HepG2 (cell line): ENCODE measurements around the gene MTUS2. TPM values are rescaled to one million over a fixed set of nuclear protein-coding genes. Genes with fewer than 3 reads are reported as not detected.

ENCODE experiments used
- ATAC-seq: fragments of 200-7000 bp; cut with Tn5 transposase; 3 replicates; pipeline ENCODE4 v1.9.1; 2020; ENCODE audit warnings: mild to moderate bottlenecking, moderate library complexity
- BruUV-seq: library from RNA; stranded (reverse); fragments of 400-500 nt; replicated peaks from 2 replicates; lab custom pipeline; 2021; lab: Mats Ljungman, UMichigan
- CTCF ChIA-PET: fragments of 300-600 bp; formaldehyde crosslinking; extraction: SDS; loops from one replicate; lab custom pipeline; 2021; ENCODE audit warnings: low total read pairs, inconsistent platforms, low intra/inter-chr PET ratio; lab: Yijun Ruan, JAX
- POLR2A ChIA-PET: fragments of 350-600 bp; sonication (Branson Sonifier 250); formaldehyde crosslinking; loops from one replicate; lab custom pipeline; 2020; ENCODE audit warnings: antibody characterized with exemption, inconsistent platforms; lab: Yijun Ruan, JAX
- DNase-seq: peaks from one replicate; pipeline ENCODE4 v3.0.0-alpha.2; 2015; ENCODE audit warnings: low spot score
- FAIRE-seq: peaks from 3 replicates; lab custom pipeline; 2011; peaks lifted over from hg19 to GRCh38; lab: Jason Lieb, UNC
- H2AFZ ChIP-seq: one replicate; pipeline ENCODE4 v1.6.1; 2011; ENCODE audit warnings: low read length, inconsistent platforms
- H3K27ac ChIP-seq: fragments of 300-600 bp; 3 replicates; pipeline ENCODE4 v1.8.0; 2011; ENCODE audit warnings: mixed run types, mild to moderate bottlenecking, mixed read lengths, low read length, inconsistent platforms; ENCODE audit not compliant: insufficient read depth; ENCODE audit errors: extremely low read length
- H3K27me3 ChIP-seq, 2 experiments: fragments of 200-600 bp in 1 of 2; 2 replicates in 1 of 2; 3 replicates in 1 of 2; pipeline versions ENCODE4 v1.6.0 to v1.8.0; 2011; ENCODE audit warnings: low read length in 2 of 2, mild to moderate bottlenecking in 2 of 2, moderate library complexity in 2 of 2, inconsistent platforms in 1 of 2; ENCODE audit not compliant: insufficient read depth in 2 of 2, control insufficient read depth in 1 of 2
- H3K36me3 ChIP-seq, 2 experiments: fragments of 200-600 bp in 1 of 2; replicated peaks in 1 of 2; 2 replicates in 1 of 2; 3 replicates in 1 of 2; pipeline versions ENCODE4 v1.5.1 to v1.8.0; 2011; ENCODE audit warnings: low read length in 2 of 2, inconsistent platforms in 1 of 2; ENCODE audit not compliant: insufficient read depth in 2 of 2, control insufficient read depth in 1 of 2
- H3K4me1 ChIP-seq: 2 replicates; pipeline ENCODE4 v1.5.1; 2012; ENCODE audit warnings: low read length, inconsistent platforms; ENCODE audit not compliant: insufficient read depth
- H3K4me2 ChIP-seq: 2 replicates; pipeline ENCODE4 v1.6.0; 2011; ENCODE audit warnings: low read depth, low read length, inconsistent platforms
- H3K4me3 ChIP-seq, 3 experiments: fragments of 200-600 bp in 1 of 3; sonication (generic), shearing (Covaris generic) in 1 of 3; replicated peaks in 1 of 3; 2 replicates each; pipeline ENCODE4 v1.5.1; 2011 to 2016; ENCODE audit warnings: low read length in 3 of 3, inconsistent platforms in 2 of 3, low read depth in 2 of 3, mild to moderate bottlenecking in 2 of 3, control low read depth in 1 of 3, mixed read lengths in 1 of 3; ENCODE audit not compliant: insufficient read depth in 1 of 3
- H3K79me2 ChIP-seq: one replicate; pipeline ENCODE4 v1.6.1; 2011; ENCODE audit warnings: low read length, inconsistent platforms; ENCODE audit not compliant: insufficient read depth
- H3K9ac ChIP-seq: 2 replicates; pipeline ENCODE4 v1.6.0; 2011; ENCODE audit warnings: mild to moderate bottlenecking, low read depth, low read length, inconsistent platforms; ENCODE audit not compliant: insufficient read depth
- H3K9me3 ChIP-seq: 2 replicates; pipeline ENCODE4 v1.5.1; 2012; ENCODE audit warnings: mild to moderate bottlenecking, low read length
- H4K20me1 ChIP-seq: 2 replicates; pipeline ENCODE4 v1.6.0; 2011; ENCODE audit warnings: inconsistent platforms, mild to moderate bottlenecking, low read length, moderate library complexity; ENCODE audit not compliant: insufficient read depth
- ATF5 ChIP-seq: sonication (generic); formaldehyde crosslinking; IDR thresholded peaks from 2 replicates; pipeline ENCODE4 v1.4.0; 2020; ENCODE audit warnings: mild to moderate bottlenecking, low read depth, missing genetic modification reagents
- ATF7-NPFF ChIP-seq: sonication (generic); formaldehyde crosslinking; IDR thresholded peaks from 2 replicates; pipeline ENCODE4 v1.8.1; 2023; ENCODE audit warnings: mild to moderate bottlenecking, low read depth, missing genetic modification reagents, moderate library complexity
- CBX5 ChIP-seq: sonication (generic); formaldehyde crosslinking; IDR thresholded peaks from 2 replicates; pipeline ENCODE4 v1.4.0; 2020; ENCODE audit warnings: missing genetic modification reagents, borderline replicate concordance
- HDAC6 ChIP-seq: fragments of 200-600 bp; sonication (generic); IDR thresholded peaks from 2 replicates; pipeline ENCODE4 v1.7.0; 2017; ENCODE audit warnings: mild to moderate bottlenecking, antibody characterized with exemption, low read length, low read depth
- NPAS2 ChIP-seq: sonication (generic); formaldehyde crosslinking; IDR thresholded peaks from 2 replicates; pipeline ENCODE4 v1.8.0; 2022; ENCODE audit warnings: mild to moderate bottlenecking, missing genetic modification reagents, borderline replicate concordance
- PHB2 ChIP-seq: fragments of 450-650 bp; IDR thresholded peaks from 2 replicates; pipeline ENCODE4 v1.6.1; 2018; ENCODE audit not compliant: partially characterized antibody
- REL ChIP-seq: sonication (generic); formaldehyde crosslinking; conservative IDR thresholded peaks from 2 replicates; pipeline ENCODE4 v1.8.0; 2022; ENCODE audit warnings: mild to moderate bottlenecking, missing genetic modification reagents, moderate library complexity
- SMARCE1 ChIP-seq: fragments of 450-650 bp; IDR thresholded peaks from 2 replicates; pipeline ENCODE4 v1.6.1; 2017; ENCODE audit warnings: borderline replicate concordance
- SP4 ChIP-seq: sonication (generic); formaldehyde crosslinking; IDR thresholded peaks from 2 replicates; pipeline ENCODE4 v1.8.1; 2023; ENCODE audit warnings: mild to moderate bottlenecking, missing genetic modification reagents
- SRY ChIP-seq: sonication (generic); formaldehyde crosslinking; IDR thresholded peaks from 2 replicates; pipeline ENCODE4 v1.8.0; 2022; ENCODE audit warnings: mild to moderate bottlenecking, missing genetic modification reagents
- YY1 ChIP-seq: IDR thresholded peaks from 2 replicates; pipeline ENCODE4 v1.6.1; 2011; ENCODE audit warnings: low read length, low read depth, moderate library complexity, mild to moderate bottlenecking; ENCODE audit not compliant: insufficient read depth, insufficient replicate concordance
- ZFP62 ChIP-seq: sonication (generic); formaldehyde crosslinking; IDR thresholded peaks from 2 replicates; pipeline ENCODE4 v1.4.0; 2020; ENCODE audit warnings: missing genetic modification reagents
- ZMYM4 ChIP-seq: sonication (generic); formaldehyde crosslinking; IDR thresholded peaks from 2 replicates; pipeline ENCODE4 v1.8.1; 2023; ENCODE audit warnings: mild to moderate bottlenecking, missing genetic modification reagents
- ZNF296 ChIP-seq: sonication (generic); formaldehyde crosslinking; conservative IDR thresholded peaks from 2 replicates; pipeline ENCODE4 v1.5.0; 2020; ENCODE audit warnings: mild to moderate bottlenecking, missing genetic modification reagents
- ZNF382 ChIP-seq: sonication (generic); formaldehyde crosslinking; IDR thresholded peaks from 2 replicates; pipeline ENCODE4 v1.5.0; 2020; ENCODE audit warnings: missing genetic modification reagents, mild to moderate bottlenecking, borderline replicate concordance
- ZNF580 ChIP-seq: IDR thresholded peaks from 2 replicates; pipeline ENCODE4 v1.6.1; 2016; ENCODE audit warnings: low read depth, borderline replicate concordance
- ZXDC ChIP-seq: sonication (generic); formaldehyde crosslinking; IDR thresholded peaks from 2 replicates; pipeline ENCODE4 v1.5.0; 2020; ENCODE audit warnings: mild to moderate bottlenecking, missing genetic modification reagents
- WGBS: methylation state at CpG from one replicate; pipeline ENCODE4 v1.1.6; 2017; ENCODE audit warnings: low lambda C conversion rate; 5-methylcytosine and 5-hydroxymethylcytosine counted together
- in situ Hi-C: cut with HindIII; loops from 2 replicates; pipeline ENCODE4 v1.10.0; 2017; ENCODE audit warnings: low pct_unique_long_range_greater_than_20kb; ENCODE audit not compliant: extremely low pct_ligation_motif_present
- intact Hi-C: fragments of 100-400 bp; cut with micrococcal nuclease; formaldehyde crosslinking; loops from one replicate; pipeline ENCODE4 v1.10.0; 2022; ENCODE audit not compliant: unreplicated experiment
- polyA plus RNA-seq, 8 experiments: library from polyadenylated mRNA; depleted of rRNA in 3 of 8; stranded (reverse) in 7 of 8; unstranded in 1 of 8; fragments of >200 nt; fragmentation: Illumina TruSeq in 4 of 8; extraction: Trizol in 4 of 8; gene quantifications; 2 replicates each; pipeline versions ENCODE4 v1.2.1 to v1.2.3, GENCODE V29; 2011 to 2016; ENCODE audit warnings: low read depth in 4 of 8, missing spikeins in 1 of 8, mixed read lengths in 1 of 8; ENCODE audit not compliant: insufficient read depth in 1 of 8
- total RNA-seq, 5 experiments: library from RNA; depleted of rRNA; stranded (reverse); fragments of >200 nt; fragmentation: Illumina TruSeq; extraction: Trizol; gene quantifications; 2 replicates each; pipeline ENCODE4 v1.2.3, GENCODE V29; 2016; ENCODE audit warnings: low read depth in 1 of 5
- TF ChIP-seq, protein P1 (sequence below): fragments of 450-650 bp; IDR thresholded peaks from 2 replicates; pipeline ENCODE4 v1.6.1; 2017
- TF ChIP-seq, protein P2 (sequence below): sonication (generic); formaldehyde crosslinking; IDR thresholded peaks from 2 replicates; pipeline ENCODE4 v1.4.0; 2020; ENCODE audit warnings: missing genetic modification reagents

The MTUS2 gene
- total and polyA plus RNA-seq, 2 of the 13 experiments (the other 11 are each of a cell fraction or from before 2014, with no cell fraction given) = not detected

DNA sequence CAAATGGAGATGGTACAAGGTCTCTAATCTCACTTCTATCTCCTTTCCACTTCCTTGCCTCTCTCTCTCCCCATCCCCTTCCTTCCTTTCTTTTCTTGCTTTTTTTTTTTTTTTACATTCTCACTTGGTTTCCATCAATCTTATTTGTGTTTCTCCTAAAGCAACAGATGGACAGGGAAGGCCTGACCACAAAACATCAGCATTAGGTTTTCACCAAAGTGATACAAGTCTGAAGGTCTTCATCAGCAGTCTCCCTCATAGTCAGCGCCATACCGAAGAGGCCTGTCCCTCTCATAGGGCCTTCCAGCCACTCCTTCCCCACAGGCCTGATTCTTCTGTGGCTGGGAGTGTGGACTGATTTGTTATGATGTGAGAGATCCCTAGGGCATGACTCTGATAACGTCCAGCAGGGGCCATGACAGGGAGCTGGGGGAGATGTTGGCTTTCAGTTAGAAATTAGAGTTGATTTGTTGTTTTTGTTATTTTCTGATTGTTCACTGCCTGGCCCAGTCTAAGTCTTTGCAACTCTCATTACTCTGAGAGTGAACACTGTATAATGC is 616.7 kb downstream of the MTUS2 start (continued):
- TF ChIP-seq, protein P1, sequence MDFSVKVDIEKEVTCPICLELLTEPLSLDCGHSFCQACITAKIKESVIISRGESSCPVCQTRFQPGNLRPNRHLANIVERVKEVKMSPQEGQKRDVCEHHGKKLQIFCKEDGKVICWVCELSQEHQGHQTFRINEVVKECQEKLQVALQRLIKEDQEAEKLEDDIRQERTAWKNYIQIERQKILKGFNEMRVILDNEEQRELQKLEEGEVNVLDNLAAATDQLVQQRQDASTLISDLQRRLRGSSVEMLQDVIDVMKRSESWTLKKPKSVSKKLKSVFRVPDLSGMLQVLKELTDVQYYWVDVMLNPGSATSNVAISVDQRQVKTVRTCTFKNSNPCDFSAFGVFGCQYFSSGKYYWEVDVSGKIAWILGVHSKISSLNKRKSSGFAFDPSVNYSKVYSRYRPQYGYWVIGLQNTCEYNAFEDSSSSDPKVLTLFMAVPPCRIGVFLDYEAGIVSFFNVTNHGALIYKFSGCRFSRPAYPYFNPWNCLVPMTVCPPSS = no peak
- TF ChIP-seq ZMYM4 = no peak
- no peak for TF ChIP-seq ATF5 (CRISPR knock-in tag)
- TF ChIP-seq NPAS2 (CRISPR knock-in tag) = no peak
- TF ChIP-seq CBX5 = no peak
- TF ChIP-seq ZNF580 (CRISPR knock-in tag) = no peak

GRCh38 chr13:29438769-29439168 is 618.6 kb downstream of the MTUS2 start:
- Histone ChIP-seq H4K20me1 (no peaks in the 10 kb centered on the region), H2AFZ (no peak overlapping the region), H3K79me2 (no peaks in the 10 kb centered on the region), H3K9me3 (no peaks in the 10 kb centered on the region), H3K4me2 (no peak overlapping the region), H3K36me3 (no peaks in the 10 kb centered on the region), H3K4me3 (no peak overlapping the region), H3K4me1 (no peaks in the 10 kb centered on the region), H3K27ac (no peak overlapping the region), H3K9ac (no peak overlapping the region), H3K27me3 (peaks cover 1 to 15% of the 10 kb centered on the region in 2 experiments; a peak in 2 of 5 replicates)
- TF ChIP-seq ATF7-NPFF (CRISPR knock-in tag) = no peak
- TF ChIP-seq PHB2 = no peak
- no peak for TF ChIP-seq SMARCE1
- TF ChIP-seq ZXDC (CRISPR knock-in tag) = no peak
- TF ChIP-seq HDAC6 = no peak
- TF ChIP-seq SP4 = no peak
- TF ChIP-seq REL (CRISPR knock-in tag) = no peak
- TF ChIP-seq SRY (CRISPR knock-in tag) = no peak
- no peak for TF ChIP-seq ZNF296
- TF ChIP-seq ZNF382 (CRISPR knock-in tag) = no peak
- TF ChIP-seq, protein P2, sequence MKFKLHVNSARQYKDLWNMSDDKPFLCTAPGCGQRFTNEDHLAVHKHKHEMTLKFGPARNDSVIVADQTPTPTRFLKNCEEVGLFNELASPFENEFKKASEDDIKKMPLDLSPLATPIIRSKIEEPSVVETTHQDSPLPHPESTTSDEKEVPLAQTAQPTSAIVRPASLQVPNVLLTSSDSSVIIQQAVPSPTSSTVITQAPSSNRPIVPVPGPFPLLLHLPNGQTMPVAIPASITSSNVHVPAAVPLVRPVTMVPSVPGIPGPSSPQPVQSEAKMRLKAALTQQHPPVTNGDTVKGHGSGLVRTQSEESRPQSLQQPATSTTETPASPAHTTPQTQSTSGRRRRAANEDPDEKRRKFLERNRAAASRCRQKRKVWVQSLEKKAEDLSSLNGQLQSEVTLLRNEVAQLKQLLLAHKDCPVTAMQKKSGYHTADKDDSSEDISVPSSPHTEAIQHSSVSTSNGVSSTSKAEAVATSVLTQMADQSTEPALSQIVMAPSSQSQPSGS (CRISPR knock-in tag) = no peak
- no peak for TF ChIP-seq ZFP62 (CRISPR knock-in tag)
- TF ChIP-seq YY1 = no peak
- 16% methylated on average over 8 of the region's 8 CpGs for WGBS
- FAIRE-seq = no peak
- no TSS peak for BruUV-seq
- intact Hi-C loops = no loop called here
- in situ Hi-C loops = no loop called here
- DNase-seq = no peak
- ATAC-seq = no peak
- ChIA-PET CTCF (no interaction called here), POLR2A (no interaction called here)
